ENCODE results near the gene SNED1.
A peak's percentile ranks its signal among the peaks of the same experiment; 100 is the strongest.

Gene SNED1

DNA sequence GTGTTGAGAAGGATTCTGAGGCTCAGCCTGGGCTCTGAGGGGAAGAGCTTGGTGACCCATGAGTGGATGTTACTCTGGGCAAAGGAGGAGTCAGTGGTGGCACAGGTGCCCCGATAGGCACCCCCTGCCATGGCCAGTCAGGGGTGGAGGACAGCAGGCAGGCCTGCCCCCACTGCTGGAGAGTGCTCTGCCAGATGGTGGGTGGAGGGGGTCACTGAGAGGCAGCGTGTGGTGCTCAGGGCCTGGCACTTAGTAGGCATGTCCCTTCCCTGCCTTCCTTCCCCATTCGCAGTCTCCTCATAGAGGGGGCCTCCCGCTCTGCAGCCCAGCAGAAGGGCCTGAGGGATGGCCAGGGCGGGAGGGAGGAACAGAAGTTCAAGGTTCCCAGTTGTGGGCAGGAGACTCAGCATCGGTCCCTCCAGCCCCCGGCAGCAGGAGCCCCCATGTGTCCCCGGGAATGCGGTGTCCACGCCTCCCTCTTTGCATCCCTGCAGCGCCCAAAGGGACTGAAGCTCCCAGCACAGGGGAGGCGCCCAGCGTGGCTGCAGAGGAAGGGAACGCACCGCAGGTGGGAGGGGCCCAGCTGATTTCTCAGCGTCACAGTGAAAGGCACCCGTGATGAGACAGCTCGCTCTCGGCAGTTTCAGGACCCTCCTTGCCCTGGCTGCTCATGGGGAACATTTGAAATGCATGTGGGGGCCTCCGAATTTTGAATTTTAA, 5.7 kb upstream of the SNED1 start:
- DNase-seq: peak; percentile 10

DNA sequence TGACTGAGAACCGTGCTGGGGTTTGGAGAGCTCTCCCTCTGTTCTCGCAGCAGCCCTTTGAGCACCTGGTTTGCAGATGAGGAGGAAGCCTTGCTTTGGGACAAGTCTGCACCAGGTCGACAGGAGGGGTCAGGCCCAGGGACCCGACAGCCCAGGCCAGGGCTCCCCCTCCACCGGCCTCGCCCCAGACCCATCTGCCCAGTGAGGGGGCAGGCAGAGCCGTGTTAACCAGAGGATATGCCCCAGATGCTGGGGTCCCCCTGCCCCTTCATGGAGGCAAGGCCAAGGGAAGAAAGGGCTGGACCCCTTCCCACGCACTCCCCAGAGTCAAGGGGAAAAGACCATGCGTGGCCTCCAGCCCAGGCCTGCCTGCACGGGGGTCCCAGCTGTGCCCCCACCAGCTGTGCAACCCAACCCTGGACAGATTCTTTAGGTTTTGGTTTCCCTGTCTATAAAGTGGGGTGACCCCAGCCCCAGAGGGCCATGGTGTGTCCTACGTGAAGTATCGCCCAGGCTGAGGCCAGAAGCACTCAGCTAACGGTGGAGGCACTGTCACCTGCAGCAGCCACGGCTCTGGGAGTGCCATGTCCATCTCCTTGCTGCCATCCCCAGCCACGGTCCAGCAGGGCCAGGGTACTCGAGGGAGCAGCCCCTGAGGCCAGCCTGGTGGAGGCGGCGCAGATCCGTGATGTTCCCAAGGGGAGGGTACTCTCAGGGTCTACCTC, 4.8 kb upstream of the SNED1 start:
- no peak for DNase-seq

DNA sequence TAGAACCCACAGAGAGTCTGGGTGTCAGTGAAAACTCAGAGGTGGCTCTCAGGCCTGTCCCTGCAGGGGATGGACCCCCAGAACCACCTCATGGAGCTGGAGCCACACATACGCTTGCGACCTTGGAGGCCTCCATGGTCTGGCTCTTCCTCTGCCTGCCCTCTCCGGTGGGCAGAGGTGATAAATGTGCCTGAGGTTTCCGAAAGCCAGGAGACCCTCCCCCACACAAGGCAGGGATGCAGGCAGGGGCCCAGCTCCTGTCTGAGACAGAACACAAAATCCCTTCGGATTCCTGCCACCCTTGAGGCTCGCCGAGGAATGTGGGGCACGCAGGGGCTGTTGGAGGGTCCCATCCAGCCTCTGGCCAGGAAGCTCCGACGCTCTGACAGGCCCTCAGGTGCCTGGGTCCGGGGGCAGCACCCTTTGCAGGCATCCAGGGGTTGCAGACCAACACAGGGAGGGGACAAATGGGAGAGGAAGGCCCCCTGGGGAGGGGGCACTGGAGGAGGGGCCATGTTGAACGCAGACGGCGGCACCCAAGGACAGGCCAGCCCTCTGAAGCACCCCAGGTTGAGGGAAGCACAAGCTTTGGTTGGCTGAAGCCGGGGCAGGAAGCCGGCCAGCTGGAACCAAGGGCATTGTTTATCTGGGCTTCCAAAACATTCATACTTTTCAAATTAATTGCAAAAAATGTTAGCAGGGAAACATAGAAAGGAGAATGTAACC, 4.1 kb upstream of the SNED1 start:
- DNase-seq: no peak

DNA sequence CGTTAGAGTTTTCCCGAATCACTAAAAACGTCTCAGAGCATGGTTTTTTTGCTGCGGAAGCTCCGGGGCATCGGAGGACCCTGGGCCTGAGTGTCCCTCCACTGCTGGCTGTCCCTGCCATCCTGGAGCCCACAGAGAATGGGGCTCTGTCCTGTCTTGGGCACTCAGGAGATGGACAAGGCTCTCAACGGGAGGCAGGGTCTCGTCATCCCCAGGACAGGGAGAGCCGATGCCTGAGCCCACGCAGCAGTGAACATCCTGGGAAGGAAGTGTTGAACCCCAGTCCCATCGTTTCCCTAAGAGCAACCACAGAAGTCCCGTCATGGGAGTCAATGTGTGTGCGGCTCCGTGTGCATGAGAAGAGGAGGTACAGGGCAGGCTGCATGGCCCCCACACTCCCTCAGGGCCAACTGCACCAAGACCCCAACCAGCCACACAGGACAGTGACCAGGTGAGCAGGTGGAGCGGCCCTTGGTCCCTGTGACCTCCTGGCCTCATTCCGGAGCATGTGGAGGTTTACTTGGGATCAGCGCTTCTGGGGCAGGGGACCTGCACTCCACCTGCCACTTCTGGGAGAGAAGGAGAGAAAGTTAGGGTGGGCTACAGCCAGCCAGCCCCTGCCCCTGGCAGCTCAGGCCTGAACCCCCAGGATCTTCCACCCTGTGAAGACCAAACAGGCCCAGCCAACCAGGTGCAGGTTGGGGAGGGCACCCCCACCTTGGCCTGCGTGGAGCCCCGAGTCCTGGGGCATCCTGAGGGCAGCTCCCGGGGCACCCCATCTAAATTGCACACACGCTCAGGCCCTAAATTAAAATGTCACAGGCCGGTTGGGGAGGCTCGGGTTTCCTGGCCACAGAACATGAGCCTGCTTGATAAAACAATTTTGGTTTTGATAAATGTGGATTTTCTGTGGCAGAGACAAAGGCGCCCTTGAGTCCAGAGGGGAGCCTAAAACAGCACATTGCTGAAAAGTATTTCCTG, 3.1 kb upstream of the SNED1 start:
- no peak for DNase-seq

DNA sequence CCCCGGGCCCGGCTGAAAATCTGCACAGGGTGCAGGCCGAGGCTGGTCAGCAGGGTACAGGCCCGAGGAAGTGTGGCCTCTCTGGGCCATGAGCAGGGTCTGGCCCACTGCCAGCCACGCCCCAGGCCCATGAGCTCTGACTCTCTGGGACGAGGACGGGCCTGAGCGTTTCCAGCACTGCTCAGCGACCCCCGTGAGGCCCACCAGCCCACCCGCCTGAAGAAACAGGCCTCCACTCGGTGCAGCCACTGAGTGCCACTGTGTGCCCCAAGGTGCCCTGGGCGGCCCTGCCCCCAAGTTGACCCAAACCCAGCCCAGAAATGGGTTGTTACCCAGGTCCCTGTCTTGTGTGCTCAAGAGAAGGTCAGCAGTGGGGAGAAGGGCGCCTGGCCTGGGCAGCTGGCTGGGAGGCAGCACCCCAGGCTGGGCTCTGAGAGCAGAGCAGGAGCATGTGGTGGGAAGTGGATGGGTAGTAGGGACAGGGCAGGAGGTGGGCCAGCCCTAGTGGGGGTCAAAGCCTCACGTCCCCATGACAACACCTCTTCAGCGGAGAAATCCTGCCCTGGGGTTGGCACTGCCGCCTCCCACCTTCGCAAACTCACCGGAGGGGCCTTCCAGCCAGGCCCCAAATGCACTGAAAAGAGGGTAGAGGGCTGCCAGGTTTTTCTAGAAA, 2.1 kb upstream of the SNED1 start:
- no peak for DNase-seq

DNA sequence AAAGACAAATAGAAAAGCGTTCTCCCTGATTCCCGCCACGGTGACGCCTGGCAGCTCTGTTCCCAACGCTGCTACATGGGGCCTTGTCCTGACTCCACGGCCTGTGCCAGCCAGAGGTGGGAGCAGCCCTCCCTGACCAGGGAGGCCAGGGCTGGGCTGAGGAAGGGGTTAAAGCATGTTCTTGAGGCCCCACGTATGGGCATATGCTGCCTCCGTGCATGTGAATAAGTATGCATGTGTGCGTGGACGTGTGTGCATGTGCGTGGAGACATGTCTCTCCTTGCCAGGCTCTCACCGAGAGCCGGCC, 1.6 kb upstream of the SNED1 start:
- no peak for DNase-seq

DNA sequence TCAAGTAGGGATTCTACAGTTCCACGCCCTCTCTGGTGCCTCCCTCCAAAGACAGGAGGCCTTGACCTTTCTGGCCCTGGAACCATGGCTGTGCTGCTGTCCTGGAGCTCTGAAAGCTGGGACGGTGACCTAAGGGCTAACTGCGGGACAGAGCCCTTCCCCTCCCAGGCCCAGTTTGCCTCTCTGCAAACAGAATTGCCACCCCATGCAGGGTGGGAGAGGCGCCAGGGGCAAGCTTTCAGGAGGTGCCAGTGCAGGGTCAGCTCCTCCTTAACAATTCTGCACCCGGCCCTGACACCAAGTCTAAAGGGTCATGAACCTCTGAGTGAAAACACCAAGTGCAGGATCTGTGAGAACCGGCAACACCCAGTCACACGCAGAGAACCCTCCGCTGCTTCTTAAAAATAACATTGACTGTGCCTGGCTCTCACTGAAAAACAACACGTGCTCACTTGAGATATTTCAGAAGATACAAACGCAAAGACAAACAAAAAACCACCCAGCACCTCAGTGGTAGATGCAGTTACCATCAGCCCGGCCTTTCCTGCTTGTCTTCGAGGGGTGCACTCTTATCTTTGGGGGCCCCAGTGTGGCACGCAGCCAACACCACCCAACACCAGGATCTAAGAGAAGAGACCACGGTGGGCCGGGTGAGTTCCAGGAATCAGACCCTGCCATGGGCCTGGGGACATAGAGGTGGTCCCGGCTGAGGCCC, 1.1 kb upstream of the SNED1 start:
- no peak for DNase-seq

DNA sequence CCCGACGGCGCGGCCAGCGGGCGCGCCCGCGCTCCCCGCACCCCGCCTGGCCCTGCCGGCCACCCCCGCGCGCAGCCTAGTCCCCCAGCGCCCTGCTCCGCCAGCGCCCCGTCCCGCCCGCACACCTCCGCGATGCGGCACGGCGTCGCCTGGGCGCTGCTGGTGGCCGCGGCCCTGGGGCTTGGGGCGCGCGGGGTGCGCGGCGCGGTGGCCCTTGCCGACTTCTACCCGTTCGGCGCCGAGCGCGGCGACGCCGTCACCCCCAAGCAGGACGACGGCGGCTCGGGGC, 232 bp downstream of the SNED1 start:
- peak; percentile 18 for DNase-seq

DNA sequence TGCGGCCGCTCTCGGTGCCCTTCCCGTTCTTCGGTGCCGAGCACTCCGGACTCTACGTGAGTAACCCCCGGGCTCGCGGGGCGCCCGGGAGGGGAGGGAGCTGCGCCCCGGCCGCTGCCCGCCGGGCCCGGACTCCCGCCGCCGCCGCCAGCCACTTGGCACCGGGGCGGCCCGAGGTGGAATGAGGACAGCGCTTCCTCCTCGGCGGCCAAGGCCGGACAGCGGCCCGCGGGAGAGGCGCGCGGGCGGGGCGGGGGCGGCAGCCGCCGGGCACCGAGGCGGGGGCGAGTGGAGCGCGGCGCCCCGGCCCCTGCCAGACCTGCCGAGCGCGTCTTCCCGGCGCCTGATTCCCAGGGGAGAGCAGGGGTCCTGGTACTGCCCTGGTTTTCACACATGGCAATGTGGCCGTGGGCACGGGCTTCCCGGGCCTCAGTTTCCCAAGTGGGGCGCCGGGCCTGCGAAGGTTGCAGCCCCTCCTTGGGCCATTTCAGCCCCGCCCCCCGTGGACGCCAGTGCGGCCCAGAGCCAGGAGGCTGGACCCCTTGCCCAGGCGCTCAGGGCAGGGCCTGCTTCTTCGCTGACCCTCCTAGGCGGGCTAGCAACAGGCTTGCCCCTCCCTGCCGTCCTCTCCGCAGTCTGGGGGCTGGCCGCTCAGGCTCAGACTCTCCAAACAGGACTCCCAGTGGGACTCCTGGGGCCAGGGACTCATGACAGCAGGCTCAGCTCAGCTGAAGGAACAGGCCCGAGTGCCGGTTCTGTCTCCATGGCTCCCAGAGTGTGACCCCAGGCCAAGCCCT, 775 bp downstream of the SNED1 start:
- DNase-seq: no peak

DNA sequence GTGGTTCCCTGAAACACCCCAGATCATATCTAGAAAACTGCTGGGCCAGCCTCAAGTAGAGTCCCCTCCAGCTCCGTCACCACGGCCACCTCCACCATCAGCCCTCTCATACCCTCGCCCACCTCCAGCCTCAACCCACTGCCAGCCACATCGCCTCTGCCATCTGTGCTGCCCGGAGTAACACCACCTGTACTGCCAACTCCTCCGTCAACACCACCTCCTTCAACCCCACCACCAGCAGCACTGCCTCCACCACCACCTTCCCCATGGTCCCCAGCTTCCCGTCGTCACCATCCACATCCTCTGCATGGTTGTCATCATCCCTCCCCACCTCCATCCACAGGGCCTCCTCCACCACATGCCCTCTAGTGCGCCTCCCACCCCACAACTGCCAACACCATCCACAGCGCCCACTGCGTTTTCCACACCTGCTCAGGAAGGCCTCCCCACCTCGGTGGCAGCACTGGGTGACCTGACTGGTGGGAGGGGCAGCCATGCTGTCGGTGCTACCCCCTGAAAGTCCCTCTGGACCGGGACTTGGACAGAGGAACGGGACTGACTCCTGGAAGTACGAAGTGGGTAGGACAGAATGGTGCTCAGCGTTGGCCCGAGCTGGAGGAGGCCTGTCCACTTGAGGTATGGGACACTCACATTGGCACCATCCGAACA, 1.6 kb downstream of the SNED1 start:
- no peak for DNase-seq

DNA sequence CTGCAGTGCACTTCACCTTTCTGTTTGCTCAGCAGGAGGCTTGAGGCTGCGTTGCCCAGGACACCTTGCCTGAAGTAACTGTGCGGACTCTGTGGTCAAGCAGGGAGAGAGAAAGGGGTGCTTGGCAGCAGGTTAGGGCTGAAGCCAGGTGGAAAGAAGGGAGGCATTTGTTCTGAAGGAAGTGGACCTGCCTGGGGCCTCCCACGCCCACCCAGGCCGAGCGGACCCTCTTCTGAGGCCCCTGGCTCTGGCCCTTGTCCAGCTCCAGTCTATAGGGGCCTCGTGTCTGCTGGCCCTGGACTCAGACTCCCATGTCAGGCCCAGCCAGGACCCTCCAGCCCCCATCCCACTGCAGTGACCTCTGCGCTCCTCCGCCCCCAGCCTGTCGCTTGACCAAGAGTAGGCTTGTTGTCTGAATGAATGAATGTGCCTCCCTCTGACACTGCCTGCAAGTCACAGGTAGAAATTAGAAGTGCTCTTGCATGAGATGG, 2.5 kb downstream of the SNED1 start:
- no peak for DNase-seq

DNA sequence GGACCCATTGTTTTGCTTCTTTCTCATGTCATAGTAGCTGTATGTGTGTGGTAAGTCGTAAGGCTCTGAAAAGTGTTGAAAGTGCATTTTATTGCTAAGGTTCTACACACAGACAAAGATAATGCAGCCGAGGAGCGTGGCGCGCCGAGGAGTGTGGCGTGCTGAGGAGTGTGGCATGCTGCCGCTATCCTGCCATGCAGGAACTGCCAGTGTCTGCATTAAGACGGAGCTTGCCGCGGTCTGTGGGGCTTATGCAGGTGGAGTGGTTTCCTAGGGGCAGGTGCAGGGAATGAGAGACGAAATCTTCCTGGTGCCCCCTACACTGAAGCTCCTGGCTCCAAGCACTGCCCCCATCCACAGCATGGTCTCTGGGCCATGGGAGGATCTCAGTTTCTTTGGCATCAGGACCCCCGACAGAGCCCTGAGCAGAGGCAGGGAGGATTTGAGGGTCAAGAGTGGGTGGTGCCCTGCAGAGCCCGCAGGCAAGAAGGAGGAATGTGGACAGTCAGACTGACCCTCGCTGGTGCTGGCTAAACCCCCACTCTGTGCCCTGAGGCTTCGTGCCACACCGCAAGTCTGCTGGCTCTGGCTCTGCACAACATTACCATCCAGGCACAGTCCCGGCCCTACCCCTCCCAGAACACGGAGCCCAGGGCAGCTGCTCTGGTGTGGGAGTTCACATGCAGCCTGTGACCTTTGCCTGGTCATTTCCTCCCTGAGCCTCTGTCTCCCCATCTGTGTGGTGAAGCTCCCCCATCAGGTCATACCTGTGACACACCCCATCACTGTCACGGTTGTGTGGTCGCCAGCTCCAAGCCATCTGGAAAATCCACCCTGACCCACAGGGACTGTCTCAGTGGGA, 3.2 kb downstream of the SNED1 start:
- DNase-seq: no peak

DNA sequence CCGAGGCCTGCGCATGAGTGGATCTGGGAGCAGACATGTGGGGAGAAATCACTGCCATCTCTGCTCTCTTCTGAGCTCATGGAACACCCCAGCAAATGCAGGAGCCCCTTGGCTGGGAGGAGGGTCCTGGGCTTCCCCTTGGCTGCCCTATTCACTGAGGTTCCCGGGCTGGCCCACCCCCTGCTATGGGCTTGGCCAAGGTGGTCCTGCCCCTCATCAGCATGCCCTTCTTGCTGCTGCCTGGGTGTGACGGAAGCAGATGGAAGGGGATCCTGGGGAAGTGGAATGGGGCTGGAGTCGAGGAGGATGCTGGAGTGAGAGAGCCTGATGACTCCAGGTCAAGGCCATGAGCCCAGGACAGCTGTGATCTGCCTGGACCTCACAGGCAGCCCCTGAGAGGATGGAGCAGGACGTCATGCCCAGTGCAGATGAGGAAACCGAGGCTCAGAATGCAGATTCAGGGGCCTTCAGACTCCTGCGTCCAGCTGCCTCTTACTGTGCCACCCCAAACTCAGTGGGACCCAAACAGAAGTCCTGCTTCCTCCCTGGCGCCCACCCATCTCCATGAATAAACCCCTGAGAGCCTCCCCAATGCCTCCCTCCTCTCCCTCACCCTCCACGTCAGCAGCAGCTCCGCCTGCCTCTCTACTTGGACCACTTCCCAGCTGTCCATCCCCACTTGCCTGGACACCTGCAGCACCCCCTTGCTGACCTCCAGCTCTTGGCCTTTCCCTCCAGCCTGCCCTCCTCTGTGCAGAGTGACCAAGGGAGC, 4.0 kb downstream of the SNED1 start:
- DNase-seq: no peak

DNA sequence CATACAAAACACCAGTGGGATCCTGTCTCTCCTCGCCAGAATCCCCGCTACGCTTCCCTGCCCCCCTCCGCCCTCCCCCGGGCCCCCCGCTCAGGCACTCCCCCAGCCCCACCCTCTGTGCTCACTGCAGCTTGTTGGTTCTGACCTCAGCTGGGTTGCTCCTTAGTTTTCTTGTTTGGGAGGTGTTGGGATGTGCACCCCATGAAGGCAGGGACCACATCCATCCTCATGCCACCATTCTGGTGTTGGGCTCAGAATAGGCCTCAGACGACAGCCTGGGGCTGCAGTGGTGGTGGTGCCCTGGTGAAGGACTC, 4.6 kb downstream of the SNED1 start:
- no peak for DNase-seq

DNA sequence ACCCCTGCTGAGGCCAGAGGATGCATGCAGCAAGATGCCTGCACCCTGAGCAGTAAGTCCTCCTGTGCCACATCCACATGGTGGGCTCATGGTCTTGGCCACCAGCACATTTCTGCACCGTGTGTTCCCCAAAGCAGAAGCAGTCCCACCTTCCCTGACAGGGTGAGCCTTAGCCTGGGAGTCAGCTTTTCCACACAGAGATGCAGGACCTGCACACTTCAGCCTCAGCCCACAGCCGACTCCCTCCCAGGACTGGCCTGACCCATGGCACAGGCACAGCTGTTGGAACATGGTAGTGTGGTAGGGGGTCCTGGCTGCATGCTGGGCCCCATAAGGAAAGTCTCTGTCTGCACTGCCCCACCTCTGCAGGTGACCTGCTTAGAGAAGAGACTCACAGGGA, 5.0 kb downstream of the SNED1 start:
- no peak for DNase-seq

DNA sequence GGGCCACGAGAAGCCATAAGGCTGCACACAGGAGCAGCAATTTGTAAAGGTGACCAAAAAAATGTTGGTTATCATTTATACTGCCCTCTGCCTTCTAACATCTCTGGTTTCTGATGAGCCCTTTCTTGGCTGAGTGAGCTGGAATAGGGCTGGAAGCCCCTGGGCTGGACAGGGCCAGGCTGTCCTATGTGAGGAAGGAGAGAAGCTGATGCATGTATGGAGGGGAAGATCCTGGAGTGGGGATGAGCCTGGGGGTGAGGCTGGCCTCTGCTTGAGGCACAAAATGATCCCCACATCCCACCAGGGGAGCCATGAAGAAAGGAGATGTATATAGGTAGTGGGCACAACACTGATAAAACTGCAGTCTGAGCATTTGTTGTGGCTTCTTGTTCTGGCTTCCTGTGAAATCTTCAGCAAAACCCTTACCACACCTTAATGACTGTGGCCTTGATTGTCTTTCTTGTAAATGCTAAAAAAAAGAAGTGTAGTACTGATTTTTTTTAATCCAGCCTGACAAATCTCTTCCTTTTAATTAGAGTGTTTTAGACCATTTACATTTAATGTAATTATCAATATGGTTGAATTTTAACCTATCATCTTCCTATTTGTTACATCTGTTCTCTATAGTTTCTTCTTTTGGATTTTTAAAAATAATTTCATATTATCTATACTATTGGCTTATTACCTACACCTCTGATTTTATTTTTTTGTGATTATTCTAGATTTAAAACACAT, 5.6 kb downstream of the SNED1 start:
- DNase-seq: no peak

DNA sequence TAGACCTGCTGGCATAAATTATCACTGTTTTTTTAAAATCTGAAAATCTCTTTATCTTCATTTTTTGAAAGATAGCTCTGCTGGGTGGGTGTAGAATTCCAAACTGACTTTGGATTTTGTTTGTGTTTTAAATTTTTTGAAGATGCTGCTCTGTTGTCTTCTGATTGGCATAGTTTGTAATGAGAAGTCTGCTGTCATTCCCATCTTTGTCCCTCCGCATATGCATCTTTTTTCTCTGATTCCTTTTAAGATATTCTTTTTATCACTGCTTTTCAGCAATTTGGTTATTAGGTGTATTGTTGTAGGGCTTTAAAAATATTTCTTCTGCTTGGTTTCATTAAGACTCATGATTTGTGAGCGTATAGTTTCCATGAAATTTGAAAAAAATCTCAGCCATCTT, 7.2 kb downstream of the SNED1 start:
- no peak for DNase-seq

DNA sequence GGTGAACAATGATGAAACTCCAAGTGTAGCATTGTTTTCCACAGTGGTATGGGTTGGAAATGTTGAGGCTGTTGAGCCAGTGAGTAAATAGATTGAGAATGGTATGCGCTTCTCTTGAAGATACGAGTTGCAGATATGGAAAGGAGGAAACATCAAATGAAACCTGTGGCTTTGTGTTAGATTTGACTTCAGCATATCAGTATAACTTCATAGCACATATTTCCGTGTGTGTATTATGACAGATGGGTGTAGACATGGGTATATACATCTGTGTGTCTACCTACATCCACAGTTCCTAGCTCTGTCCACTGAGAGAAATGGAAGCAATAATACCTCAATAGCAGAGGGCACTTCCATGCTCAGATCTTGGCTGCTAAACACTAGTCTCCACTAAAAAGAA, 8.0 kb downstream of the SNED1 start:
- DNase-seq: no peak
